Bronchial epithelial cell (primary cell): Measurements from ENCODE around the gene DNM1L. TPM values are rescaled to one million over a fixed set of nuclear protein-coding genes. Genes with fewer than 3 reads are reported as not detected.

Source experiments
- DNase-seq: peaks from one replicate; pipeline ENCODE4 v3.0.0-alpha.2; 2010; ENCODE audit warnings: low read depth
- FAIRE-seq: peaks from 2 replicates; lab custom pipeline; 2011; peaks lifted over from hg19 to GRCh38; lab: Jason Lieb, UNC
- H3K27me3 ChIP-seq: 2 replicates; pipeline ENCODE4 v1.5.1; 2011; ENCODE audit warnings: low read length; ENCODE audit not compliant: control insufficient read depth, insufficient read depth
- H3K36me3 ChIP-seq: 2 replicates; pipeline ENCODE4 v1.5.1; 2011; ENCODE audit warnings: low read length; ENCODE audit not compliant: control insufficient read depth, insufficient read depth
- H3K4me3 ChIP-seq: 2 replicates; pipeline ENCODE4 v1.5.1; 2011; ENCODE audit warnings: mild to moderate bottlenecking, low read depth, low read length, control low read depth
- total RNA-seq: library from RNA; depleted of rRNA; stranded (reverse); fragments of >200 nt; gene quantifications from 2 replicates; pipeline ENCODE4 v1.2.1, GENCODE V29; 2014
- TF ChIP-seq, protein P1 (sequence below): IDR thresholded peaks from 2 replicates; pipeline ENCODE4 v1.5.1; 2011; ENCODE audit warnings: mild to moderate bottlenecking, moderate library complexity, low read length, control low read depth, inconsistent platforms; ENCODE audit not compliant: insufficient read depth, severe bottlenecking

The DNM1L gene
- total RNA-seq, 1 donor from 2014 or later = 69.2 TPM

DNA sequence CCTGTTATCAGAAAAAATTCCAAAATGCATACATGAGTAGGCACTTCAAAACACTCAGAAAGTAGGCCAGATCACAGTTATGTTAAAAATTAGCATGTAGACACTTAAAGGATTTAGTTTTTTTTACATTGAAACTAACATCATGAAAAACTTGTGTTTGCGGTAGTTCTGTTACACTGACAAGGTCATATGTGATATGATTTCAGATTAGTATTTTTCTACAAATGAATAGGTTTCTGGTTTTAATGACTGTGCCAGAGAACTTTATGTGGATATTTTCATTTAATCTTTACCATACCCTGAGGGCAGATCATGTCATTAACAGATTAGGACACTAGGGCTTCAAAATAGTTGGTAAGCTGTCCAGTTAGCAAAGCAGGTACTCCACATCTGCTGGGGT is 55.9 kb downstream of the DNM1L start:
- H3K36me3 ChIP-seq = peaks cover 3% of the 10 kb centered on the region

DNA sequence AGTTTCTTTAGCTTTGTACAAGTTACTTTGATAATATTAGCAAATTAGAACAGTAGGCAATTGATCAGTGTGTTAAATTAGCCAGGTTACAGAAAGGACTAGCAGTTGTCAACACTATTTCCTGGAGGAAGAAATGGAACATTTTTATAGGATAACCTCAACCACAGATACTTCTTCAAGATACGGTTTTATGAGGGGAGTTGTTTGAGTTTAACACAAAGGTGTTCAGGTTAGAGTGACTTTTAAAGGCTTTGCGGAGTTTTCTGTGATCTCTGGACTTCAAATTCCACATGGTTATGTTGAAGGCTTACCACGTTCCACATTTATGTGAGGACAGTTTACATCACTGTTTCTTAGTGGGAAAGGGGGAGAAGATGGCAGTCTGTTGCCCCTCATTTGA is 57.3 kb downstream of the DNM1L start:
- TF ChIP-seq, protein P1, sequence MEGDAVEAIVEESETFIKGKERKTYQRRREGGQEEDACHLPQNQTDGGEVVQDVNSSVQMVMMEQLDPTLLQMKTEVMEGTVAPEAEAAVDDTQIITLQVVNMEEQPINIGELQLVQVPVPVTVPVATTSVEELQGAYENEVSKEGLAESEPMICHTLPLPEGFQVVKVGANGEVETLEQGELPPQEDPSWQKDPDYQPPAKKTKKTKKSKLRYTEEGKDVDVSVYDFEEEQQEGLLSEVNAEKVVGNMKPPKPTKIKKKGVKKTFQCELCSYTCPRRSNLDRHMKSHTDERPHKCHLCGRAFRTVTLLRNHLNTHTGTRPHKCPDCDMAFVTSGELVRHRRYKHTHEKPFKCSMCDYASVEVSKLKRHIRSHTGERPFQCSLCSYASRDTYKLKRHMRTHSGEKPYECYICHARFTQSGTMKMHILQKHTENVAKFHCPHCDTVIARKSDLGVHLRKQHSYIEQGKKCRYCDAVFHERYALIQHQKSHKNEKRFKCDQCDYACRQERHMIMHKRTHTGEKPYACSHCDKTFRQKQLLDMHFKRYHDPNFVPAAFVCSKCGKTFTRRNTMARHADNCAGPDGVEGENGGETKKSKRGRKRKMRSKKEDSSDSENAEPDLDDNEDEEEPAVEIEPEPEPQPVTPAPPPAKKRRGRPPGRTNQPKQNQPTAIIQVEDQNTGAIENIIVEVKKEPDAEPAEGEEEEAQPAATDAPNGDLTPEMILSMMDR = no peak
- FAIRE-seq = no peak
- peaks cover 4% of the 10 kb centered on the region for H3K36me3 ChIP-seq
- DNase-seq = no peak
- H3K4me3 ChIP-seq = no peak overlapping the region
- H3K27me3 ChIP-seq = no peaks in the 10 kb centered on the region

More for the DNA sequence above, 55.9 kb downstream of the DNM1L start:
- DNase-seq (no peak), FAIRE-seq (no peak)
- H3K4me3 ChIP-seq = no peak overlapping the region
- H3K27me3 ChIP-seq = no peaks in the 10 kb centered on the region
- TF ChIP-seq, protein P1 = no peak

DNA sequence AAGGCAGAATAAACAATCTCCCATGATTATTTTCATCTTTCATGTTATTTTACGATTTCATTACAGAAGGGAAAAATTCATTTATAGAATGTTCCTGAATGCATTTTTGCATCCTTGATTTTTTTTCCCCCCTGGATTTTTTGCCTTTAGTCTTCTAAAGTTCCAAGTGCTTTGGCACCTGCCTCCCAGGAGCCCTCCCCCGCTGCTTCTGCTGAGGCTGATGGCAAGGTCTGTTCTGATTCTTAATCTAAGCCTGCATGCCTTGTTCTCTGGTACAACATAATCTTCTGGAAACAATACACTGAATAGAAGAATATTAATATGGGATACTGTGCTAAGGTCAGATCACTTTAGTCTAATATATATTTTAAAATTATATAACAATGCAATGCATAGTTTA is 58.6 kb downstream of the DNM1L start:
- TF ChIP-seq, protein P1 = no peak
- no peak for DNase-seq
- Histone ChIP-seq H3K4me3 (no peak overlapping the region), H3K36me3 (peaks cover 4% of the 10 kb centered on the region), H3K27me3 (no peaks in the 10 kb centered on the region)
- FAIRE-seq = no peak

DNA sequence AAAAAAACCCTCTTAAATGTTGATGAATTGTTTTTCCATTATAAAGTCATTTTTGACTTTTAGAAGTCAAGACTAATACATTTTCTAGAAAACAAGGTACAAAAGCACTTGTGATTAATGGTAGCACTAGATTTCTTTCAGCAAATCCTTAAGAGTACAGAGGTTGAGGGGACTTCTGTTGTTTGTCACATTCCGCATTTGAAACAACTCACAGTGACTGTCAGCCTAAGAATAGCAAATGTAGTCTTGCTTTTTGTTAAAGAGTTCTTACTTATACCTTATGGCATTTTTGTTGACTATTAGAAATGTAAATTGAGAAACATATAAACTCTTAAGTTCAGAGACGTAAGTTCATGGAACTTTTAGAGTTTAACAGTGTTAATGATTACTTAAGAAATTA is 60.2 kb downstream of the DNM1L start:
- Histone ChIP-seq H3K27me3 (no peaks in the 10 kb centered on the region), H3K36me3 (peaks cover 4% of the 10 kb centered on the region), H3K4me3 (no peak overlapping the region)
- FAIRE-seq (no peak), DNase-seq (no peak)
- TF ChIP-seq, protein P1 = no peak

DNA sequence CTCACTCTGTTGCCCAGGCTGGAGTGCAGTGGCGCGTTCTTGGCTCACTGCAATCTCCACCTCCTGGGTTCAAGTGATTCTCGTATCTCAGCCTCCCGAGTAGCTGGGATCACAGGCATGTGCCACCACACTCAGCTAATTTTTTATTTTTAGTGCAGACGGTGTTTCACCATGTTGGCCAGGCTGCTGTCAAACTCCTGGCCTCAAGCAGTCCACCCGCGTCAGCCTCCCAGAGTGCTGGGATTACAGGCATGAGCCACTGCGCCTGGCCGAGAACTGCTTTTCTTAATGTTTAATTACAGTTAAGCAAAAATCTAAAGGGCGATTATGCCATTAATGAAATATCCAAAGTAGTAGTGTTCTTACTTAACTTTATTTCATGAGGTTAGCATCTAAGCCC is 63.0 kb downstream of the DNM1L start:
- Histone ChIP-seq H3K27me3 (no peaks in the 10 kb centered on the region), H3K4me3 (no peak overlapping the region), H3K36me3 (peaks cover 8% of the 10 kb centered on the region)
- FAIRE-seq (no peak), DNase-seq (no peak)
- TF ChIP-seq, protein P1 = no peak

DNA sequence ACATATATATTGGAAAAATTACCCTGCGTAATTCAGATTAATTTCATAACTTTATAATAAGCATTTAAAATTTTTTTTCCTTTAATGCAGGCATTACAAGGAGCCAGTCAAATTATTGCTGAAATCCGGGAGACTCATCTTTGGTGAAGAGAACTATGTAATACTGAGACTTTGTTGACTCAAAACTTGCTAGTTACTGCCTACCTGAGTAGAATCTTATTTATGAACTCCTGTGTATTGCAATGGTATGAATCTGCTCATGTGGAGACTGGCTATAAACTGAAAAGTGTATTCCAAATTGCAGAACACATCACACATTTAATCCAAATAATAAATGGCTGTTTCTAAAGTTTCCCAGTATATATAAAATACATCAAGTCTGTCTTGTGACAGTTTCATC is 64.2 kb downstream of the DNM1L start:
- no peaks in the 10 kb centered on the region for H3K27me3 ChIP-seq
- no peak for DNase-seq
- H3K36me3 ChIP-seq = peaks cover 7% of the 10 kb centered on the region
- no peak for FAIRE-seq
- no peak overlapping the region for H3K4me3 ChIP-seq
- TF ChIP-seq, protein P1 = no peak
